Head of caudate nucleus (tissue), 42 donors: ENCODE measurements around the gene ANKRD40.

Source experiments
- DNase-seq, 42 donors: peaks; one replicate each; pipeline versions ENCODE4 v3.0.0 to v3.0.0-alpha.2; 2020 to 2021; ENCODE audit warnings: mixed read lengths in 7 of 42
- intact Hi-C: fragments of 100-400 bp; cut with DNase I; formaldehyde crosslinking; loops from one replicate; pipeline ENCODE4 v1.15.0; 2022

Gene ANKRD40

GRCh38 chr17:50679008-50679544 is 28.6 kb downstream of the ANKRD40 start:
- intact Hi-C loops, result no loop called here
- no peak for DNase-seq

- no peak for DNase-seq
- intact Hi-C loops, result no loop called here
These were observed 29.8 kb downstream of the ANKRD40 start for GRCh38 chr17:50677851-50678375.

DNA sequence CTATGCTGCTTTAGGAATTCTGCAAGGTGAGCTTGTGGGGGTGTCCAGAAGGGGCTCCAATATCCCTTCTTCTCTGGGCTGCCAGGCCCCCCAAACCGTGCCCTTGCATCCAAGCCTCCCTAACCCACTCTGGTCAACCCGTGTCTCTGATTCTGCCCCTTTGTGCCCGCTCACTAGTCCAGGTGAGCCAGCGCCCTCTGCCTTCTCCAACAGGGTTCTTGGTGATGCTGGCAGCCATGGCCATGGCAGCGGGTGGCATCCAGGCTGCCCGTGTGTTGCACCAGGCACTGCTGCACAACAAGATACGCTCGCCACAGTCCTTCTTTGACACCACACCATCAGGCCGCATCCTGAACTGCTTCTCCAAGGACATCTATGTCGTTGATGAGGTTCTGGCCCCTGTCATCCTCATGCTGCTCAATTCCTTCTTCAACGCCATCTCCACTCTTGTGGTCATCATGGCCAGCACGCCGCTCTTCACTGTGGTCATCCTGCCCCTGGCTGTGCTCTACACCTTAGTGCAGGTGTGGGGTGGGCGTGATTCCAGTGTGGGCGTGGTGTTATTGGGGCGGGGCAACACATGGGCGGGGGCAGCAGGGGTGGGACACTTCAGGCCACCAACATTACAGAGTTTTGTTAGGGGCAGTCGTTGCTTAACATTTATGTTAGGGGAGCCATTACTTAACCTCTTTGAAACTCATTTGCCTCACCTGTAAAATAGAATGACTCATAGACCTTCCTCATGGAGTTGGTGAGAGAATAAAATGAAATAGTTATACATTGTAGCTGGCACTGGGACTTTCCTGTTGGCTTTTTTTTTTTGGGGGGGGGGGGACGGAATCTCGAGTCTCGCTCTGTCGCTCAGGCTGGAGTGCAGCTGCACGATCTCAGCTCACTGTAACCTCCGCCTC is 31.4 kb downstream of the ANKRD40 start:
- intact Hi-C loops, result no loop called here

DNA sequence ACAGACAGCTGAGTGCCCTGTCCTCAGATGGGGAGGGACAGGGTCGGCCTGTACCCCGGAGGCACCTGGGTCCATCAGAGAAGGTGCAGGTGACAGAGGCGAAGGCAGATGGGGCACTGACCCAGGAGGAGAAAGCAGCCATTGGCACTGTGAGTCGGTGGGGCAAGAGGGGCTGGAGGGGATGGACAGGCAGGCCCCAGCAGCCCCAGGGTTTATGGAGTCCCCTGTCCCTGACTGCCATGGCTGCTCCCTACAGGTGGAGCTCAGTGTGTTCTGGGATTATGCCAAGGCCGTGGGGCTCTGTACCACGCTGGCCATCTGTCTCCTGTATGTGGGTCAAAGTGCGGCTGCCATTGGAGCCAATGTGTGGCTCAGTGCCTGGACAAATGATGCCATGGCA is 32.1 kb downstream of the ANKRD40 start:
- intact Hi-C loops, result no loop called here

More for the DNA sequence above, 31.4 kb downstream of the ANKRD40 start:
- no peak for DNase-seq

GRCh38 chr17:50675190-50675589 is 32.5 kb downstream of the ANKRD40 start:
- no peak for DNase-seq
- intact Hi-C loops, result no loop called here

More for the DNA sequence above, 32.1 kb downstream of the ANKRD40 start:
- no peak for DNase-seq

DNA sequence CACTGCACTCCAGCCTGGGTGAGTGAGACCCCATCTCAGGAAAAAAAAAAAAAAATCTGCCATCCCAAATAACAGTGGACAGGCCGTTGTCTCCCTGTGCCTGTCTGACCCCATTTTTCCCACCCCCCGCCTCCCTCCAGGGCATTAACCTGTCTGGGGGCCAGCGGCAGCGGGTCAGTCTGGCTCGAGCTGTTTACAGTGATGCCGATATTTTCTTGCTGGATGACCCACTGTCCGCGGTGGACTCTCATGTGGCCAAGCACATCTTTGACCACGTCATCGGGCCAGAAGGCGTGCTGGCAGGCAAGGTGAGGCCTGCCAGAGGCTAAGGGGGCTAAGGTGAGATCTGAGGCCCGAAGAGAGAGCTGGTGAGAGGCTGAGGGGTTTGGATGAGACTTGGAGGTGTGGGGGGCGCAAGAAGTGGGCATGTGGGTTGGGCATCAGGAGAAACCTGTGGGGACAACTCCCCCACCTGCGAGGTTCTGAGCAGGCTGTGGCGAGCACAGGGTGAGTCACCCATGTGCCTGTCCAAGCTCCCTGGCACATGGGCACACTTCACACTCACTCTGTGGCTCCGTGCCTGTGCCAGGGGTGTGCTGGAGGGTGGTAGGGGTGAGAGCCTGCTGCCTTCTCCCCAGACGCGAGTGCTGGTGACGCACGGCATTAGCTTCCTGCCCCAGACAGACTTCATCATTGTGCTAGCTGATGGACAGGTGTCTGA is 34.7 kb downstream of the ANKRD40 start:
- intact Hi-C loops, result no loop called here
- DNase-seq, result no peak

DNA sequence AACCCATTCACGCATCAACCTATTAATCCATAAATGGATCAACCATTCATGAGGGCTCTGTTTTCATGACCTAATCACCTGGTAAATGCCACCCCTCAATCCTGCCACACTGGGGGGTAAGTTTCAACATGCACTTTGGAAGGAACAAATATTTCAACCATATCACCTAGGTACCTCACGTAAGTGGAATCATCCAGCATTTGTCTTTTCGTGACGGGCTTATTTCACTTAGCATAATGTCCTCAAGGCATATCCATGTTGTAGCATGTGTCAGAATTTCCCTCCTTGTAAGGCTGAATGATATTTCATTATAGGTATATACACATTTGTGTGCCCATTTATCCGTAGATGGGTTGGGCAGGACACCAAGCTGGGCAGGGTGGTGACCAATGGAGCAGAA is 35.6 kb downstream of the ANKRD40 start:
- intact Hi-C loops, result no loop called here
- DNase-seq, result no peak

DNA sequence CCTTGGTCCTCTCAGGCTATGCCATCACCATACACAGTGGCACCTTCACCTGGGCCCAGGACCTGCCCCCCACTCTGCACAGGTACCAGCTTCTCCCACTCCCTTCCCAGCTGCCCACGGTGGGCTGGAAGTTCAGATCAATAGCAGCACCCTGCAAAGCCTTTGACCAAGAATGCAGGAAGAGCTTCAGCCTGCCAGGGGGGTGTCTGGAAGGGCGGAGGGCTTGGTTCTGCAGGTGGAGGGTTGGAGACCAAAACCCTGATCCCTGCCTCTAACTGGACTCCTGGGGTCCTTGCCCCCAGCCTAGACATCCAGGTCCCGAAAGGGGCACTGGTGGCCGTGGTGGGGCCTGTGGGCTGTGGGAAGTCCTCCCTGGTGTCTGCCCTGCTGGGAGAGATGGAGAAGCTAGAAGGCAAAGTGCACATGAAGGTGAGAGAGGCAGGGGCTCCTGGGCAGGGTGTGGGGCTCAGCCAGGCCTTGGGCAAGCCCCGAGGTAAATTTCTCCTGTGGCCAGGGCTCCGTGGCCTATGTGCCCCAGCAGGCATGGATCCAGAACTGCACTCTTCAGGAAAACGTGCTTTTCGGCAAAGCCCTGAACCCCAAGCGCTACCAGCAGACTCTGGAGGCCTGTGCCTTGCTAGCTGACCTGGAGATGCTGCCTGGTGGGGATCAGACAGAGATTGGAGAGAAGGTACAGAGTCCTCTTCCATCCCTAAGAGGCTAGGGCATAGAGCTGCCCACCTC is 38.7 kb downstream of the ANKRD40 start:
- intact Hi-C loops, result no loop called here
- no peak for DNase-seq

DNA sequence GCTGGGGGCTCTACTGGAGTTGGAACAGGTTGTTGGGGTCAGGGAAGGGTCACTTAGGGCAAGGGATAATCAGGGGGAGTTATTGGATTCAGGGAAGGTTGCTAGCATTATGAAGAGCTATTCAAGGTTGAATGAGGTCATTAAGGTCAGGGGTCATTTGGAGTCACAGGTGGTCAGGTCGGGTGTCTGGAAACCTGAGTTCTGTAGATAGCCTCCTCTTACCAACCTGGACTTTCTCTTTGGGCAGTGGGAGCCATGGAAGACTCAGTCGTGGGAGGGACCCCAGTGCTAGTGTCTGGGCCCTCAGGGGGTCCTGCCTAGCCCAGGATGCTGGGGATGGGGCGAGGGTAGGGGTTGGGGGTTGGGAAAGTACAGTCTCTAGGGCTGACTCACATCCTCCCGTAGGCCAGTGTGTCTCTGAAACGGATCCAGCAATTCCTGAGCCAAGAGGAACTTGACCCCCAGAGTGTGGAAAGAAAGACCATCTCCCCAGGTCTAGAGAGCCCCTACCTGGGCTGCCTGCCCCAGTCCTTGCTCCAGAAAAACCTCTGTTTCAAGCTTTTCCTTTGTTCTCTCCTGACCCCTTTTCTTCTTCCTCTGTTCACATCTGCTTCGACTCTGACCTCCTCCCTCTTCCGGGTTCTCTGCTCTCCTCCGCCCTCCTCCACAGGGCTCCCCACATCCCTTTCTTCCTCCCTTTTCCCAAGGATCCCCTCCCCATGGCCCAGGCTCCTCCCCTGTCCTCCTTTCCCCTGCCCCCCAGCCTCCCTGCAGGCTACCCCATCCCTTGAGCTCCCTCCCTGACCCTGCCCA is 39.5 kb downstream of the ANKRD40 start:
- intact Hi-C loops, result no loop called here

DNA sequence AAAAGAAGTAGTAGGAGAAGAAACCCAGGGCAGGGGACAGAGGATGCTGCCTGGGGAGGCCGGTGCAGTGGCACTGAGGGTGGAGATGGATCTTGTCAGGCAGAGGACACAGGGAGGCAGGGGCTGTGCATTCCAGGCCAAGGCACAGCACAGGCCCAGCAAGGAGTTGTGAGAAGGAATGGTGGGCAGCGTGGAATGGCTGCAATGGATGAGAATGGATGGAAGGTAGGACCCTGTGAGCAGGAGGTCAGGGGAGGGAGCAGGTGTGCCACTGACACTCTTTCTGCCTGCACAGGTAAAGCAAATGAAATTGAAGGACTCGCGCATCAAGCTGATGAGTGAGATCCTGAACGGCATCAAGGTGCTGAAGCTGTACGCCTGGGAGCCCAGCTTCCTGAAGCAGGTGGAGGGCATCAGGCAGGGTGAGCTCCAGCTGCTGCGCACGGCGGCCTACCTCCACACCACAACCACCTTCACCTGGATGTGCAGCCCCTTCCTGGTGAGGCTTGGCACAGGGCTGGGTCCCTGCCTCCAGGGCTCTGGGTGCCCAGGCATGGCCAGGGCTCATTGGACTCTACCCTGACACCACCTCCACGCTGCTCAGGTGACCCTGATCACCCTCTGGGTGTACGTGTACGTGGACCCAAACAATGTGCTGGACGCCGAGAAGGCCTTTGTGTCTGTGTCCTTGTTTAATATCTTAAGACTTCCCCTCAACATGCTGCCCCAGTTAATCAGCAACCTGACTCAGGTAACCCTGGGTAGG is 40.3 kb downstream of the ANKRD40 start:
- no peak for DNase-seq
- intact Hi-C loops, result no loop called here

More for the DNA sequence above, 39.5 kb downstream of the ANKRD40 start:
- DNase-seq, result no peak

GRCh38 chr17:50666316-50666715 is 41.4 kb downstream of the ANKRD40 start:
- no peak for DNase-seq
- intact Hi-C loops, result no loop called here

- DNase-seq, result no peak
- intact Hi-C loops, result no loop called here
These were observed 41.9 kb downstream of the ANKRD40 start for GRCh38 chr17:50665838-50666237.

DNA sequence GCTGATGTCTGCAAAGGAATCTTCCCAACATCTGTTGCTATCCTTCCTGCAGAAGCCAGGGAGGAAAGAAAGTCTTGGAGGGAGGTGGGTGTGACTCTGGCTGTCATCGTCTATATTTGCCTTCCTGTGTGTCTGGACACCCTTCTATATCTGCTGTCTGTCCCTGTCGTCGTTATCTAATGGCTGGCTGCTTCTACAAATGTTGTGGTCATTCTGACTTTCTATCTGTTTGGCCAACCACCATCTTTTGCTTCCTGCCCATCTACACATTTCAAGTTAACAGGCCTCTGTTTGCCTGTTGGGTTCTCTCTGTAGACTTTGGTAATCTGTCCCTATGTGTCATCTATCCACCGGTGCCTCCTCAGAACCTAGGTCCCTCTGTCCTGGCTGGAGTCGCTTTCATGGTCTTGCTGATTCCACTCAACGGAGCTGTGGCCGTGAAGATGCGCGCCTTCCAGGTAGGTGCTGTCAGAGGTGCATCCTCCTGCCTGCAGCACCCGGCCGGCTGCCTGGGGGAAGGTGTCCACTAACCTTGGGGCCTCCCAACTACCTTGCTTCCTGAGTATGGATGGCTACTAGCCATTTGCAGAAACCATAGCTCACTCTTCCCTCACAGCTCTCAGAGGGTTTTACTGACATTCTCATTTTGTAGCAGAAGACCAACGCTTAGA is 42.8 kb downstream of the ANKRD40 start:
- intact Hi-C loops, result no loop called here
- no peak for DNase-seq

GRCh38 chr17:50663812-50664374 is 43.8 kb downstream of the ANKRD40 start:
- no peak for DNase-seq
- intact Hi-C loops, result no loop called here

- intact Hi-C loops, result no loop called here
- no peak for DNase-seq
These were observed 45.0 kb downstream of the ANKRD40 start for GRCh38 chr17:50662632-50663225.

GRCh38 chr17:50661795-50662391 is 45.8 kb downstream of the ANKRD40 start:
- intact Hi-C loops, result no loop called here
- DNase-seq, result peak in 9 of 42 donors; percentile 5 to 52 (median 21)
